Spleen (tissue), 7 donors: ENCODE measurements around the gene FAM174B.

Experiments
- CTCF ChIP-seq, 11 experiments: fragments of 200-600 bp in 7 of 11; fragments of 450-650 bp in 4 of 11; sonication (generic) in 4 of 11; IDR thresholded peaks in 8 of 11; conservative IDR thresholded peaks in 3 of 11; 1 replicate in 7 of 11; 2 replicates in 4 of 11; pipeline versions ENCODE4 v1.4.0 to v1.8.0; 2016 to 2021; ENCODE audit warnings: antibody characterized with exemption in 11 of 11, inconsistent platforms in 4 of 11, mild to moderate bottlenecking in 1 of 11
- POLR2A ChIP-seq, 3 donors: fragments of 450-650 bp; IDR thresholded peaks; one replicate each; pipeline ENCODE4 v1.5.1; 2017; ENCODE audit warnings: antibody characterized with exemption in 3 of 3, mild to moderate bottlenecking in 1 of 3
- POLR2AphosphoS5 ChIP-seq, 3 donors: sonication (generic); formaldehyde crosslinking; IDR thresholded peaks; one replicate each; pipeline ENCODE4 v1.5.1; 2017; ENCODE audit warnings: antibody characterized with exemption in 3 of 3
- donor health status: DM: no; HTN: no; CAD: no; lungs with moderate emphysema.
- donor health status: DM: no; HTN: no; CAD: no.
- donor health status: DM: no; HTN: no; CAD: no.

- TF ChIP-seq CTCF (IDR thresholded peaks at IDR 0.05 in 8 of 11, conservative IDR thresholded peaks at IDR 0.05 in 3 of 11) (no peak), POLR2A (IDR thresholded peaks at IDR 0.05) (no peak), POLR2AphosphoS5 (IDR thresholded peaks at IDR 0.05) (no peak)
Observed at GRCh38 chr15:92599394-92599970, 56.1 kb downstream of the FAM174B start.
